ENCODE results near the gene PGK1. TPM values are rescaled to one million over a fixed set of nuclear protein-coding genes. Genes with fewer than 3 reads are reported as not detected.

The PGK1 gene
- total RNA-seq, 5 donors from 2014 or later (not counting 1 experiment from before 2014, with no cell fraction given): 199 to 264 (median 203) TPM

Other genes starting within 250 kb of the PGK1 start
- gene MAGT1, start 208.8 kb upstream of the PGK1 start, total RNA-seq: 10 to 100 TPM; 32.9 to 40.5 (median 35.5) TPM
- 100 to 1,000 TPM; 101 to 119 (median 109) TPM for gene COX7B, start 204.8 kb upstream of the PGK1 start, total RNA-seq
- 10 to 100 TPM; 11.2 to 13.6 (median 12.7) TPM for gene ATP7A, start 193.6 kb upstream of the PGK1 start, total RNA-seq
- not detected for gene PGAM4, start 134.6 kb upstream of the PGK1 start, total RNA-seq
- gene TAF9B, start 35.4 kb downstream of the PGK1 start, total RNA-seq: 10 to 100 TPM in 4 of 5 donors, 1 to 10 TPM in 1; 8.3 to 18.4 (median 17.5) TPM
- 10 to 100 TPM; 10.6 to 17.9 (median 11.4) TPM for gene CYSLTR1, start 223.4 kb downstream of the PGK1 start, total RNA-seq

Data from T-cell (primary cell).